Measurements from ENCODE around the gene FXYD3. TPM values are rescaled to one million over a fixed set of nuclear protein-coding genes. Genes with fewer than 3 reads are reported as not detected.
A peak's percentile ranks its signal among the peaks of the same experiment; 100 is the strongest.

Gene FXYD3
- total and polyA plus RNA-seq, 4 donors: 130 to 467 (median 160) TPM

DNA sequence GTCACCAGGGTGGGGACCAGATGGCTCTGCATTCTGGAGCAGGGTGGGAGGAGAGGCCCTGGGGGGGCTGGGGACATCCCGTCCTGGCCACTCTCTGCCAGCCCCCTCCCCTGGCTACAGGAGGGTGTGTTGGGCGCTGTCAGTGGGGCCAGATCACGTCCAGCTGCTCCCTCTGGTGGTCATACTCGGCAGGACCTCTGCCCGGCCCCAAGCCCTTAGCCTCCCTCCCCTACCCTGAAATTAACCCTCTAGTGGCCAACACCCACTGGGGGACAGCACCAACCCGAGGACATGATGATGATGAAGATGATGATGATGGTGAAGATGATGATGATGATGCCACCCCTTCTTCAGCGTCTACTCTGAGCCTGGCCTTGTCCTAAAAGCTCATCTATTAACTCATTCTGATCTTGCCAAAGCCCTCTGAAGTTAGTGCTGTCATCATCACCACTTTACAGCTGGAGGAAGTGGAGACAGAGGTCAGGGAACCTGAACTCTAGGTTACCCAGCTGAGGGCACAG is 19.8 kb downstream of the FXYD3 start:
- Histone ChIP-seq H3K36me3 (ENCODE audit: control insufficient read depth in 4 of 4, insufficient read depth in 4 of 4, low read length in 4 of 4) (no peaks in the 10 kb centered on the region), H3K9ac (ENCODE audit: insufficient read depth in 1 of 2, low read length in 2 of 2) (no peak overlapping the region), H3K27me3 (ENCODE audit: control insufficient read depth in 3 of 3, insufficient read depth in 3 of 3, low read length in 2 of 3) (no peaks in the 10 kb centered on the region), H3K4me3 (no peak overlapping the region), H3K9me3 (ENCODE audit: control insufficient read depth in 4 of 4, insufficient read depth in 3 of 4, low read length in 3 of 4) (no peaks in the 10 kb centered on the region), H3K4me1 (ENCODE audit: control insufficient read depth in 5 of 5, insufficient read depth in 5 of 5, low read length in 5 of 5) (peaks cover 2 to 32% (median 11%) of the 10 kb centered on the region in 5 donors), H3K27ac (ENCODE audit: low read depth in 1 of 2, low read length in 1 of 2) (peak overlapping the region in 1 of 2 donors; percentile 30)
- TF ChIP-seq, protein P1, sequence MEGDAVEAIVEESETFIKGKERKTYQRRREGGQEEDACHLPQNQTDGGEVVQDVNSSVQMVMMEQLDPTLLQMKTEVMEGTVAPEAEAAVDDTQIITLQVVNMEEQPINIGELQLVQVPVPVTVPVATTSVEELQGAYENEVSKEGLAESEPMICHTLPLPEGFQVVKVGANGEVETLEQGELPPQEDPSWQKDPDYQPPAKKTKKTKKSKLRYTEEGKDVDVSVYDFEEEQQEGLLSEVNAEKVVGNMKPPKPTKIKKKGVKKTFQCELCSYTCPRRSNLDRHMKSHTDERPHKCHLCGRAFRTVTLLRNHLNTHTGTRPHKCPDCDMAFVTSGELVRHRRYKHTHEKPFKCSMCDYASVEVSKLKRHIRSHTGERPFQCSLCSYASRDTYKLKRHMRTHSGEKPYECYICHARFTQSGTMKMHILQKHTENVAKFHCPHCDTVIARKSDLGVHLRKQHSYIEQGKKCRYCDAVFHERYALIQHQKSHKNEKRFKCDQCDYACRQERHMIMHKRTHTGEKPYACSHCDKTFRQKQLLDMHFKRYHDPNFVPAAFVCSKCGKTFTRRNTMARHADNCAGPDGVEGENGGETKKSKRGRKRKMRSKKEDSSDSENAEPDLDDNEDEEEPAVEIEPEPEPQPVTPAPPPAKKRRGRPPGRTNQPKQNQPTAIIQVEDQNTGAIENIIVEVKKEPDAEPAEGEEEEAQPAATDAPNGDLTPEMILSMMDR (IDR thresholded peaks at IDR 0.05; ENCODE audit: control extremely low read depth, extremely low read depth): peak; percentile 66
- 1% methylated on average over 6 to 7 of the region's 7 CpGs for WGBS, 2 donors
- ATAC-seq (ENCODE audit: insufficient read depth, low FRiP score) (no peak), DNase-seq (peak; percentile 85 to 92 (median 89))

DNA sequence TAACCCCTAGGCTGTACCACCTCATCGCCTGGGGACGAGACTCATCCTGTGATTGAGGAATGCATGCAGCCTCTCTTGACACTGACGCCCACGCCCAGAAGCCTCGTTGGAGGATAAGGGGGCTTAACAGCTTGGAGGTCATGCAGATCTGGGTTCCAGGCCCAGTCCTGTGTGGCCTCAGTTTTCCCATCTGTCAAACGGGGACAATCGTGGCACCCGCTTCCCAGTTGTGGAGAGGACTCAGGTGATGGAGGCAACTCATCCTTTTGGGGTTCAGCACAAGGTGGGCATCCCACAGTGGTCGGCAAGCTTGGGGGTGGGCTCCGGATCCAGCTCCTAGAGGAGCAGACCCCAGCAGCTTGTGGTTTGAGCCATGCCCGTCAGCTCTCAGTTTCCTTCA is 20.6 kb downstream of the FXYD3 start:
- H3K27ac ChIP-seq (ENCODE audit: low read depth in 1 of 2, low read length in 1 of 2): no peak overlapping the region
- no peak overlapping the region for H3K4me3 ChIP-seq
- DNase-seq: no peak
- H3K27me3 ChIP-seq (ENCODE audit: control insufficient read depth in 3 of 3, insufficient read depth in 3 of 3, low read length in 2 of 3): peaks cover 0 to 3% (median 0%) of the 10 kb centered on the region in 3 donors
- WGBS, 2 donors: 81 to 86% methylated on average over 11 of the region's 11 CpGs
- H3K36me3 ChIP-seq (ENCODE audit: control insufficient read depth in 4 of 4, insufficient read depth in 4 of 4, low read length in 4 of 4): no peaks in the 10 kb centered on the region
- peaks cover 4 to 38% (median 14%) of the 10 kb centered on the region in 5 donors for H3K4me1 ChIP-seq (ENCODE audit: control insufficient read depth in 5 of 5, insufficient read depth in 5 of 5, low read length in 5 of 5)
- H3K9me3 ChIP-seq (ENCODE audit: control insufficient read depth in 4 of 4, insufficient read depth in 3 of 4, low read length in 3 of 4): no peaks in the 10 kb centered on the region
- no peak for ATAC-seq (ENCODE audit: insufficient read depth, low FRiP score)
- H3K9ac ChIP-seq (ENCODE audit: insufficient read depth in 1 of 2, low read length in 2 of 2): no peak overlapping the region
- TF ChIP-seq, protein P1 (IDR thresholded peaks at IDR 0.05; ENCODE audit: control extremely low read depth, extremely low read depth): no peak

DNA sequence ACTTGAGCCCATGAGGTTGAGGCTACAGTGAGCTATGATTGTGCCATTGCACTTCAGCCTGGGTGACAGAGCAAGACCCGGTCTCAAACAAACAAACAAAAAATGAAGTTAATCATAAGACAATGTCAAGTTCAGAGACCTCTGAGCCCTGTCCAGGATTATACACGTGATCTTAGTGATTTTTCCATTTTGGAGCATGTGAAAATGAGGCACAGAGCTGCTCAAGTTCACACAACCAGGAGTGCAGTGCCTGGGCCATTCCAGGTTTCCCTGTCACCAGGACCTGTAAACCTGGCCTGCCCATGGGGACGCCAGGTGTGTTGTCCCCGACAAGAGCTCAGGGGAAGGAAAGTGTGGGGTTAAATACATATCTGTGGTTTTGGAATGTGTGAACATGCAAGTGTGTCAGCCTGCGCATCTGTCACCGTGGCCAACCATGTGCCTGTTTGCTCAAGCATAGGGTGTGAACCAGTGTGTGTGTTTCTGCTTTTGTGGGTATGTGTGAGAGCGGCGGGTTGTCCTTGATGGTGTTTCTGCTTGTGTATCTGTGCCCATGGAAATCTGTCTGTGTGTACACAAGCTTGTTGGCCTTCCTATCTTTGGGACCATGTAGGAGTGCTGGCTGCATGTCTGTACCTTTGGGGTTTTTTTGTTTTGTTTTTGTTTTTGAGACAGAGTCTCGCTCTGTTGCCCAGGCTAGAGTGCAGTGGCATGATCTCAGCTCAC is 21.5 kb downstream of the FXYD3 start:
- H3K27me3 ChIP-seq (ENCODE audit: control insufficient read depth in 3 of 3, insufficient read depth in 3 of 3, low read length in 2 of 3): peaks cover 0 to 3% (median 0%) of the 10 kb centered on the region in 3 donors
- TF ChIP-seq, protein P1 (IDR thresholded peaks at IDR 0.05; ENCODE audit: control extremely low read depth, extremely low read depth): no peak
- ATAC-seq (ENCODE audit: insufficient read depth, low FRiP score) (no peak), DNase-seq (no peak)
- no peak overlapping the region for H3K27ac ChIP-seq (ENCODE audit: low read depth in 1 of 2, low read length in 1 of 2)
- H3K9ac ChIP-seq (ENCODE audit: insufficient read depth in 1 of 2, low read length in 2 of 2): no peak overlapping the region
- peaks cover 0 to 3% (median 0%) of the 10 kb centered on the region in 4 donors for H3K36me3 ChIP-seq (ENCODE audit: control insufficient read depth in 4 of 4, insufficient read depth in 4 of 4, low read length in 4 of 4)
- H3K4me1 ChIP-seq (ENCODE audit: control insufficient read depth in 5 of 5, insufficient read depth in 5 of 5, low read length in 5 of 5): peaks cover 5 to 44% (median 14%) of the 10 kb centered on the region in 5 donors
- H3K4me3 ChIP-seq: no peak overlapping the region
- no peaks in the 10 kb centered on the region for H3K9me3 ChIP-seq (ENCODE audit: control insufficient read depth in 4 of 4, insufficient read depth in 3 of 4, low read length in 3 of 4)
- WGBS, 2 donors: 54 to 70% methylated on average over 9 of the region's 9 CpGs
